OCI-LY3 (cell line): ENCODE measurements around the gene NEUROG1.

ENCODE experiments used
- CTCF ChIP-seq: fragments of 200-600, 300-600 bp; sonication (generic); IDR thresholded peaks from 2 replicates; pipeline ENCODE4 v1.5.1; 2014; ENCODE audit warnings: antibody characterized with exemption, low read length, low read depth
- EZH2phosphoT487 ChIP-seq: fragments of 200-600 bp; shearing (Covaris generic); IDR thresholded peaks from 2 replicates; pipeline ENCODE4 v1.6.1; 2018; ENCODE audit warnings: antibody characterized with exemption, mixed run types, low read depth

DNA sequence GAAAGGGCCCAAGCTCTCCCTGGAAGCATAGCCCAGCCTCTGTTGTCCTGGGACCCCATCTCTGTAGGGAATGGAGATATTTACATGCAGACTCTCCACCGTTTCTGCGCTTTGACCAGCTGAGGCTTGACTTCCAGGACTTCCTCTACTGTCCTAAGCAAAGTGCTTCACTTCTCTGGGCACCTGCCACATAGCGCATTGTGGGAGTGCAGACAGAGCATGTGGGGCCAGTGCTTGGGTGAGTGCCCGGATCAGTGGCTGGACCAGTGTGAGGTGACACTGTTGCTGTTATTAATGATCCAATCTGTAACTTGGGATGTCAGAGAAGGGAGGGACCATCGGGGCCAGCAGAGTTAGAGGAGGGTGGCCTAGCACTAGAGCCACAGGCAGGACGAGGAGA is 32.5 kb upstream of the NEUROG1 start:
- TF ChIP-seq CTCF (no peak), EZH2phosphoT487 (no peak)
